Fibroblast of the aortic adventitia (primary cell): Measurements from ENCODE around the gene C4orf51. TPM values are rescaled to one million over a fixed set of nuclear protein-coding genes. Genes with fewer than 3 reads are reported as not detected.

Experiments used
- DNase-seq: peaks from one replicate; pipeline ENCODE4 v3.0.0-alpha.2; 2010; ENCODE audit warnings: low read depth
- H3K4me3 ChIP-seq: 2 replicates; pipeline ENCODE4 v1.5.1; 2011; ENCODE audit warnings: low read depth, mild to moderate bottlenecking, control low read depth, low read length, moderate library complexity
- CTCF ChIP-seq: IDR thresholded peaks from 2 replicates; pipeline ENCODE4 v1.5.1; 2011; ENCODE audit warnings: mild to moderate bottlenecking, low read length, control low read depth, inconsistent platforms; ENCODE audit not compliant: insufficient read depth
- total RNA-seq: library from RNA; depleted of rRNA; stranded (reverse); fragments of >200 nt; gene quantifications from 2 replicates; pipeline ENCODE4 v1.2.3, GENCODE V29; 2012; ENCODE audit warnings: low replicate concordance

Gene C4orf51
- total RNA-seq, 1 donor, result not detected

GRCh38 chr4:145739845-145740244, 59.9 kb downstream of the C4orf51 start:
- no peak overlapping the region for H3K4me3 ChIP-seq
- peak; percentile 23 for DNase-seq
- no peak for TF ChIP-seq CTCF

- no peak for DNase-seq
- no peak for TF ChIP-seq CTCF
- no peak overlapping the region for H3K4me3 ChIP-seq
These were observed 60.9 kb downstream of the C4orf51 start for GRCh38 chr4:145740806-145741205.

DNA sequence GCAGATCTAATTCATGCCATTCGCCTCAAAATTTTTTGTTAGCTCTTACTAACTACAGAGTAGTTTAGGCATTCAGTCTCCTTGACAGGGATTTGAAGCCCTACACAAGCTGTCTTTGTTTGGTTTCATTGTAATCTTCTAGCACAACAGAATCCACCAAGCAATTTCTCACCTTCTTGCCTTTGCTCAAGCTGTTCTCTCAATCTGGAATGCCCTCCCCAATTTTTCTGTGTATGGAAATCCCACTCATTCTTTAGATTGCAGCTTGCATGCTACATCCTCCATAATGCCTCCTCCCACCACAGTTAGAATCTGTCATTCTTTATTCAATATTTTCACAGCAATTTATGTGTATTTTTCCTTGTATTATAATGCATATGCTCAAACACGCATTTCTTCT, 63.7 kb downstream of the C4orf51 start:
- H3K4me3 ChIP-seq, result no peak overlapping the region
- DNase-seq, result no peak
- no peak for TF ChIP-seq CTCF

DNA sequence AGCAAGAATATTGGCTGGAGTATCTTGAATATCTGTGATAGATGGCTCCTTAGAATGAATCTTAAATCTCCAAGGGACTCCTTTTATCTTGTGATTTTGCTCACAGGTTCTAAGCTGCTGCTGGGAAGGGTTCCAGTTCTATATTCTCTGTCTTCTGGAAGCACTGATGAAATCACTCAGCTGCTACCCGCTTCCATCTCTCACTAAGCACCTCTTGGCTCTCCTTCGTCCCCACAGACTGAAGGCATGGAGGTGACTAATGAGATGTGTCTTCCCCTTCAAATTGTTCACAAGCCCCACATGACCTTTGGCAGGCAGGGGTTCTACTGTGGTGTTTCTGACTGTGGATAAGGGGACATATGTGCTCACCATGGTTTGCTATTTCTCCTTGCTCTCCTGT, 75.9 kb downstream of the C4orf51 start:
- TF ChIP-seq CTCF, result no peak
- DNase-seq, result peak; percentile 27
- H3K4me3 ChIP-seq, result no peak overlapping the region

DNA sequence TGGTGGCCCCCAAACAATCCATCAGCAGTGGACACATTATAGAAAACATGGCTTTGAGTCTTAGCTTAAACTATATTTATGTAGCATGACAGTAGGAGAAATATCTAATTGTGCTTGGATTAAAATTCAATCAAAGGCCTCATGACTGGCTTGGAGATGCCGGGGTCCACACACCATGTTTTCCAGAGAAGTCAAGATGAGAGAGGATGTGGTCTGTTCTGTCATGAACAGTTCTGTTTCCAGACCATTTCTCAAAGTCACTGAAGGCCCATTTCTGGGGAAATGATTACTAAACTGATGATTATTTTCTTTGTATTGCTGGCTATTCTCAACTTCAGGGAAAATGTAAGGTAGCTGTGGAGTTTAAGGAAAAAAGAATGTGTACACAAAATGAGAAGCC, 76.3 kb downstream of the C4orf51 start:
- no peak for DNase-seq
- no peak for TF ChIP-seq CTCF
- H3K4me3 ChIP-seq, result no peak overlapping the region

GRCh38 chr4:145757188-145757587, 77.2 kb downstream of the C4orf51 start:
- DNase-seq, result no peak
- TF ChIP-seq CTCF, result no peak
- H3K4me3 ChIP-seq, result no peak overlapping the region

GRCh38 chr4:145760176-145760575, 80.2 kb downstream of the C4orf51 start:
- TF ChIP-seq CTCF, result no peak
- no peak overlapping the region for H3K4me3 ChIP-seq
- DNase-seq, result no peak
